BE2C (cell line): ENCODE measurements around the gene TBC1D16.

Source experiments
- DNase-seq: peaks from one replicate; pipeline ENCODE4 v3.0.0-alpha.2; 2020
- H3K27me3 ChIP-seq: fragments of 250-450 bp; sonication (Bioruptor Pico); 2 replicates; pipeline ENCODE4 v1.5.1; 2020; ENCODE audit warnings: mild to moderate bottlenecking
- H3K36me3 ChIP-seq: fragments of 250-450 bp; sonication (Bioruptor Pico); 2 replicates; pipeline ENCODE4 v1.5.1; 2020; ENCODE audit warnings: mild to moderate bottlenecking
- H3K4me1 ChIP-seq: fragments of 250-450 bp; sonication (Bioruptor Pico); 2 replicates; pipeline ENCODE4 v1.5.1; 2020
- H3K4me3 ChIP-seq: 2 replicates; pipeline ENCODE4 v1.5.1; 2011; ENCODE audit warnings: low read depth, low read length
- H3K9me3 ChIP-seq: fragments of 250-450 bp; sonication (Bioruptor Pico); 2 replicates; pipeline ENCODE4 v1.5.1; 2020
- TF ChIP-seq, protein P1 (sequence below): IDR thresholded peaks from 2 replicates; pipeline ENCODE4 v1.5.1; 2012; ENCODE audit warnings: mild to moderate bottlenecking, low read depth, low read length

The TBC1D16 gene

DNA sequence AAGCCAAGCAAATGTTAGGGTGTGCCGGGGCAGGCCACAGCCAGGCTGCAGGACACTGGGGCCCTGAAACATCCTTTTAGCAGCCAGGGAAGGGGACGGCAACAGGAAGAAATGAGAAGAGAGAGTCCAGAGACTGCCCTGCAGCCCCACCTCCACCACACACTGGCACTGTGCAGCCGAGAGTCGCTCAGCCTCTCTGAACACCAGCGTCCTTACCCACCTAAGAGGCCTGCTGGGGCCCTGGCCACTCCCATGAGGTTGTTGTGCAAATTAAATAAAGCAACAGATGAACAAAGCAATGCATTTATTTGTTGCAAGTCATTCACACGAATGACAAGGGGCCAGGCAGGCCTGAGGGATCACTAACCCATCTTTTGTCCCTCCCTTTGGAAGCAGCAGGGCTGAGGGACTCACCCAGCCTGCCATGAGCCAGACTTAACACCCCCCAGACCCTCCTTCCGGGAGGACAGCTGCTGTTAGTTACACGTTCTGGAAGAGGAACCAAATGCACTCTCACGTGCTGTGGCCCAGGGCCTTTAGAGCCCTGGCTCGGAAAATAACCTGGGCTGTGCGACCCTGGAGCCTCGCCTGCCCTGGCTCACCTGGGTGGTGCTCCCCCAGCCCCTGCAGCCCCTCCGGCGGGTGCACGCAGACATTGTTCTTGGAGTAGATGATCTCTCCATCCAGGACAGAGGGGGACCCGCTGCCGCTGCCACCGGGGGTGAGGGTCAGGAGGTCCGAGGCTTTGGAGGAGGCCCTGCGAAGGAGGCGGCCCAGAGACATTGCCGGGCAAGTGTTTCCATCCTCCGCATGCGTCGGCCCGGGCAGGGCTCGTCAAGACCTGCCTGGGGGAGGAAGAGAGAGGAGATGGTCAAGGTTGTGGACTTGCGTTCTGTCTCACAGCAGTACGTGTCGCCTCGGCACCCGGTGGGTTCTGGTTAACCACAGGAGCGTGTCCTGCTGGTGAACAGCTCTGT, 22.6 kb downstream of the TBC1D16 start:
- no peak overlapping the region for H3K4me3 ChIP-seq
- no peak for DNase-seq
- no peaks in the 10 kb centered on the region for H3K4me1 ChIP-seq
- H3K9me3 ChIP-seq = no peaks in the 10 kb centered on the region
- H3K27me3 ChIP-seq = no peaks in the 10 kb centered on the region
- H3K36me3 ChIP-seq = peaks cover 8% of the 10 kb centered on the region
- TF ChIP-seq, protein P1, sequence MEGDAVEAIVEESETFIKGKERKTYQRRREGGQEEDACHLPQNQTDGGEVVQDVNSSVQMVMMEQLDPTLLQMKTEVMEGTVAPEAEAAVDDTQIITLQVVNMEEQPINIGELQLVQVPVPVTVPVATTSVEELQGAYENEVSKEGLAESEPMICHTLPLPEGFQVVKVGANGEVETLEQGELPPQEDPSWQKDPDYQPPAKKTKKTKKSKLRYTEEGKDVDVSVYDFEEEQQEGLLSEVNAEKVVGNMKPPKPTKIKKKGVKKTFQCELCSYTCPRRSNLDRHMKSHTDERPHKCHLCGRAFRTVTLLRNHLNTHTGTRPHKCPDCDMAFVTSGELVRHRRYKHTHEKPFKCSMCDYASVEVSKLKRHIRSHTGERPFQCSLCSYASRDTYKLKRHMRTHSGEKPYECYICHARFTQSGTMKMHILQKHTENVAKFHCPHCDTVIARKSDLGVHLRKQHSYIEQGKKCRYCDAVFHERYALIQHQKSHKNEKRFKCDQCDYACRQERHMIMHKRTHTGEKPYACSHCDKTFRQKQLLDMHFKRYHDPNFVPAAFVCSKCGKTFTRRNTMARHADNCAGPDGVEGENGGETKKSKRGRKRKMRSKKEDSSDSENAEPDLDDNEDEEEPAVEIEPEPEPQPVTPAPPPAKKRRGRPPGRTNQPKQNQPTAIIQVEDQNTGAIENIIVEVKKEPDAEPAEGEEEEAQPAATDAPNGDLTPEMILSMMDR = no peak

DNA sequence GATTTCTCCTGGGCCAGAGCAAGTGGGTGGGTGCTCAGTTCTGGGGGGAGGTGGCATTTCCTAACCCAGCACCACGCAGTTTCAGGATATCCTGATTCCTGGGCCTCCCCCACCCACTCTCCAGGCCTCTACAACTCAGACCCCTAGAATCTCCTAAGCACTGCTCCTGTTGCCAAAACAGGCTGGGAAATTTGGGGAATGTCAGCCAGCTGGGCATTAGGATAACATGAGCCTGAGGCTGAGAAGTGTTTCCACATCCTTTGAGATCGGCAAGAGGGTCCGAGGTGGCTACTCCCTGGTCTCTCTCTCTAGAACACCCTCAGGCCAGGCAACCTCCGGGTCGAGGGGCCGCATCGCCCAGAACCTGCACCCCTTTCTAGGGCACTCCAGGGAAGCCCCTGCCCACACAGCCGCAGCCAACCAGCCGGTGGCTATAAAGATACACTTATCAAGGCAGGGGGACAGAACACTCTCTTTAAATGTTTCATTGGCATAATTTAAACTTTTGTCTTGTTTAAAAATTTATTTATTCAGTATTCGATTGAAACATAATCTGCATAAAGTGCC, 23.6 kb downstream of the TBC1D16 start:
- no peaks in the 10 kb centered on the region for H3K9me3 ChIP-seq
- H3K27me3 ChIP-seq = no peaks in the 10 kb centered on the region
- no peaks in the 10 kb centered on the region for H3K4me1 ChIP-seq
- TF ChIP-seq, protein P1 = no peak
- peaks cover 8% of the 10 kb centered on the region for H3K36me3 ChIP-seq
- H3K4me3 ChIP-seq = no peak overlapping the region
- no peak for DNase-seq

DNA sequence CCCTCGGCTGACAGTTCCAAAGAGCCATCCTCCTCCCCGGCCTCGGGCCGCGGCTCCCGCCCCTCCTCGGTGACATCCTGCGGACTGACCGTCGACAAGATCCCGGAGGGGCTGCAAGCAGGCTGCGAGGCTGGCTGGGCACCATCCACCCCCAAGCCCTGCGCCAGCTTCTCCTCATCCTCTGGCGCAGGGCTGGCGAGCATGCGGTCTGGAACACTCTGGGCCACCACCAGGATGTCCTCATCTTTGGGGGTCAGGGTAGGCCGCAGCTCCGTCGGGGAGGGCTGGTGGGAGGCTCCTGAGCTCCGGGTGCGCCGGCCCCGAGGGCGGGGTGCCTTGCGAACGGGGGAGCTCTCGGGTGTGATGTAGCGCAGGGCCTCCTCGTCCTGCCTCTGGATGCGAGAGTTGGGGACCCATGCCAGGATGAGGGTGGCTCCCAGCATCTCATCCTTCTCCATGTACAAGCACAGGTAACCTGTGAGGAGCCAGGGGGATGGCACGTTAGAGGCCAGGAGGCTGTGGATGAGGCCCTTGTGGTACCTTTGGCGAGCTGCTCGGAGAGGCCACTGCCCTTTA, 25.3 kb downstream of the TBC1D16 start:
- no peaks in the 10 kb centered on the region for H3K27me3 ChIP-seq
- TF ChIP-seq, protein P1 = no peak
- H3K4me1 ChIP-seq = no peaks in the 10 kb centered on the region
- no peak for DNase-seq
- peaks cover 8% of the 10 kb centered on the region for H3K36me3 ChIP-seq
- no peaks in the 10 kb centered on the region for H3K9me3 ChIP-seq
- H3K4me3 ChIP-seq = no peak overlapping the region

DNA sequence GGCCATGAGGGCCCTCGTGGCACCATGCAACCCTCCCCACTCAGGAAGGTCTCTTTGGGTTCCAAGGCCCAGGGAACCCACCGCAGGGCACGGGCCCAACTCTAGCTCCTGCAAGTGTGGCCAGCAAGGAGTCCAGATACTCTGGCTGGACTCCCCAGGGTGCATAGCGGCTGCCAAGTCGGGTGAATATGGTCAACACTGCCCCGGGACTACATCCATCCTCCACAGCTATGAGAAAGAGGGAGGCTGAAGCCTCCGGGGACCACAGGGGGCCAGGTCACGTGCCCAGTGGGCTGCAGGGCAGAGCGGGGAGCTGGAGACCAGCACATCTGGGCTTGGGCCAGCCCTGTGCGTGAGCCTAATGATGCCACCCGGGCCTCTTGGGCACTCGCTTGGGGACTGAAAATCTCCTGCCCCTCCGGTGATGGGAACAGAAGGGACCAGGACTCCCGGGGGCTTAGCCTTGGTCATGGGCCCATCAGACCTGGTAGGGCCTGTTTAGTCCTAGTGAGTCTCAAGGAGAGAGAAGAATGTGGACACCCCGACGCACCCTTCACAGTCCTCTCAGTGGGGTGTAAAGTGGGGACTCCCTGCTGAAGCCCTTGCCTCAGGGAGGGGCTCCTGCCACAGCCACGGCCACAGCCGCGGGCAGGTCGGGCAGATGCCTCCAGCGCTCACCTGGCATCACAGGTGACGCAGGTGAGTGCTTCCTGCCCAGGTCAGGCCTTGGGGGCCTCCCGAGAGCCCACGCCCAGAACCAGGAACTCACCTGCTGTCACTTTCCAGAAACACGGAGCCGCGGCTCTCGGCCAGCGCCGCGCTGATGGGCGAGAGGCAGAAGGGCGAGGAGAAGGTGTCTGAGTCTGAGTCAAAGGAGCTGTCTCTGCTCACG, 26.0 kb downstream of the TBC1D16 start:
- Histone ChIP-seq H3K4me1 (no peaks in the 10 kb centered on the region), H3K4me3 (no peak overlapping the region), H3K27me3 (no peaks in the 10 kb centered on the region), H3K36me3 (peaks cover 8% of the 10 kb centered on the region), H3K9me3 (no peaks in the 10 kb centered on the region)
- DNase-seq = no peak
- TF ChIP-seq, protein P1 = no peak

DNA sequence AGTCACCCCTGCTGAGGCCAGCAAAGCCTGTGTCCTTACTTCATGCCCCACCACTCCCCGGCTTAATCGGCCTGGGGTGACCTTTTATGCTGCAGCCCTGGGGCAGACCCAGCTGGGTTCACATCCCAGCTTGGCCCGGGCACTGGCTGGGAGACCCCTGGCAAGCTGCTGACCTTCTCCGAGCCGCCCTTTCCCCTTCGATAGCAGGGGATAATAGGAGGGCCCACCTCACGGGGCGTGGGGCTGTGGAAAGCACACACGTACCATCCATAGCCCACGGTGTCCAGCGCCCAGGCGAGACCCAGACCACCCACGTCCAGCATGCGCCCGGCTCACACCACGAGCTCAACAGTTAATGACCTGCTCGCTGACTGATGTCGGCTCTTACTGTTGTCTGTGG, 26.8 kb downstream of the TBC1D16 start:
- H3K4me3 ChIP-seq = no peak overlapping the region
- H3K36me3 ChIP-seq = peaks cover 8% of the 10 kb centered on the region
- no peaks in the 10 kb centered on the region for H3K4me1 ChIP-seq
- DNase-seq = no peak
- no peaks in the 10 kb centered on the region for H3K9me3 ChIP-seq
- H3K27me3 ChIP-seq = no peaks in the 10 kb centered on the region
- TF ChIP-seq, protein P1 = no peak
